ENCODE data around the gene CYP4B1.
"Not testable (repeated sequence)": the region's sequence is repeated elsewhere in the genome, so short reads cannot be mapped to it uniquely, and the experiment has no call there.

The CYP4B1 gene

GRCh38 chr1:46764402-46764801, 34.4 kb upstream of the CYP4B1 start:
- H3K27me3 ChIP-seq (ENCODE audit: control insufficient read depth in 2 of 2, insufficient read depth in 2 of 2, low read length in 2 of 2), result no peaks in the 10 kb centered on the region
- no peak overlapping the region for H3K9ac ChIP-seq (ENCODE audit: low read depth in 1 of 2, low read length in 2 of 2)
- H3K36me3 ChIP-seq (ENCODE audit: control insufficient read depth in 2 of 2, insufficient read depth in 2 of 2, low read length in 2 of 2), result no peaks in the 10 kb centered on the region
- H3K4me1 ChIP-seq (ENCODE audit: control insufficient read depth in 2 of 2, insufficient read depth in 2 of 2, low read length in 2 of 2), result no peaks in the 10 kb centered on the region
- H3K27ac ChIP-seq (ENCODE audit: low read depth in 2 of 2, low read length in 2 of 2), result no peak overlapping the region
- H3K9me3 ChIP-seq (ENCODE audit: control insufficient read depth in 2 of 2, low read length in 2 of 2), result peaks cover 4 to 6% of the 10 kb centered on the region in 2 donors
- no peak overlapping the region for H3K4me3 ChIP-seq (ENCODE audit: low read length in 2 of 2)

- H3K27ac ChIP-seq (ENCODE audit: low read depth in 2 of 2, low read length in 2 of 2), result no peak overlapping the region
- peaks cover 15 to 18% of the 10 kb centered on the region in 2 donors for H3K9me3 ChIP-seq (ENCODE audit: control insufficient read depth in 2 of 2, low read length in 2 of 2)
- H3K27me3 ChIP-seq (ENCODE audit: control insufficient read depth in 2 of 2, insufficient read depth in 2 of 2, low read length in 2 of 2), result no peaks in the 10 kb centered on the region
- H3K4me3 ChIP-seq (ENCODE audit: low read length in 2 of 2), result no peak overlapping the region
- H3K36me3 ChIP-seq (ENCODE audit: control insufficient read depth in 2 of 2, insufficient read depth in 2 of 2, low read length in 2 of 2), result no peaks in the 10 kb centered on the region
- no peak overlapping the region for H3K9ac ChIP-seq (ENCODE audit: low read depth in 1 of 2, low read length in 2 of 2)
- H3K4me1 ChIP-seq (ENCODE audit: control insufficient read depth in 2 of 2, insufficient read depth in 2 of 2, low read length in 2 of 2), result no peaks in the 10 kb centered on the region
Measured at GRCh38 chr1:46767649-46768282, 31.1 kb upstream of the CYP4B1 start.

GRCh38 chr1:46768445-46768844, 30.4 kb upstream of the CYP4B1 start:
- H3K27me3 ChIP-seq (ENCODE audit: control insufficient read depth in 2 of 2, insufficient read depth in 2 of 2, low read length in 2 of 2), result no peaks in the 10 kb centered on the region
- H3K9me3 ChIP-seq (ENCODE audit: control insufficient read depth in 2 of 2, low read length in 2 of 2), result peaks cover 15 to 18% of the 10 kb centered on the region in 2 donors
- H3K9ac ChIP-seq (ENCODE audit: low read depth in 1 of 2, low read length in 2 of 2), result no peak overlapping the region
- H3K4me3 ChIP-seq (ENCODE audit: low read length in 2 of 2), result no peak overlapping the region
- no peaks in the 10 kb centered on the region for H3K4me1 ChIP-seq (ENCODE audit: control insufficient read depth in 2 of 2, insufficient read depth in 2 of 2, low read length in 2 of 2)
- H3K36me3 ChIP-seq (ENCODE audit: control insufficient read depth in 2 of 2, insufficient read depth in 2 of 2, low read length in 2 of 2), result no peaks in the 10 kb centered on the region
- no peak overlapping the region for H3K27ac ChIP-seq (ENCODE audit: low read depth in 2 of 2, low read length in 2 of 2)

- Histone ChIP-seq H3K27me3 (ENCODE audit: control insufficient read depth in 2 of 2, insufficient read depth in 2 of 2, low read length in 2 of 2) (no peaks in the 10 kb centered on the region), H3K9ac (ENCODE audit: low read depth in 1 of 2, low read length in 2 of 2) (no peak overlapping the region), H3K4me1 (ENCODE audit: control insufficient read depth in 2 of 2, insufficient read depth in 2 of 2, low read length in 2 of 2) (no peaks in the 10 kb centered on the region), H3K4me3 (ENCODE audit: low read length in 2 of 2) (no peak overlapping the region), H3K9me3 (ENCODE audit: control insufficient read depth in 2 of 2, low read length in 2 of 2) (peaks cover 15 to 18% of the 10 kb centered on the region in 2 donors), H3K27ac (ENCODE audit: low read depth in 2 of 2, low read length in 2 of 2) (no peak overlapping the region), H3K36me3 (ENCODE audit: control insufficient read depth in 2 of 2, insufficient read depth in 2 of 2, low read length in 2 of 2) (no peaks in the 10 kb centered on the region)
Measured at GRCh38 chr1:46769028-46769740, 29.7 kb upstream of the CYP4B1 start.

- Histone ChIP-seq H3K9ac (ENCODE audit: low read depth in 1 of 2, low read length in 2 of 2) (no peak overlapping the region), H3K36me3 (ENCODE audit: control insufficient read depth in 2 of 2, insufficient read depth in 2 of 2, low read length in 2 of 2) (no peaks in the 10 kb centered on the region), H3K4me3 (ENCODE audit: low read length in 2 of 2) (no peak overlapping the region), H3K9me3 (ENCODE audit: control insufficient read depth in 2 of 2, low read length in 2 of 2) (peaks cover 15 to 18% of the 10 kb centered on the region in 2 donors), H3K27me3 (ENCODE audit: control insufficient read depth in 2 of 2, insufficient read depth in 2 of 2, low read length in 2 of 2) (no peaks in the 10 kb centered on the region), H3K4me1 (ENCODE audit: control insufficient read depth in 2 of 2, insufficient read depth in 2 of 2, low read length in 2 of 2) (no peaks in the 10 kb centered on the region), H3K27ac (ENCODE audit: low read depth in 2 of 2, low read length in 2 of 2) (no peak overlapping the region)
Measured at GRCh38 chr1:46770541-46770940, 28.3 kb upstream of the CYP4B1 start.

GRCh38 chr1:46772571-46772970, 26.3 kb upstream of the CYP4B1 start:
- Histone ChIP-seq H3K9ac (ENCODE audit: low read depth in 1 of 2, low read length in 2 of 2) (no peak overlapping the region), H3K4me1 (ENCODE audit: control insufficient read depth in 2 of 2, insufficient read depth in 2 of 2, low read length in 2 of 2) (no peaks in the 10 kb centered on the region), H3K27me3 (ENCODE audit: control insufficient read depth in 2 of 2, insufficient read depth in 2 of 2, low read length in 2 of 2) (no peaks in the 10 kb centered on the region), H3K4me3 (ENCODE audit: low read length in 2 of 2) (no peak overlapping the region), H3K27ac (ENCODE audit: low read depth in 2 of 2, low read length in 2 of 2) (no peak overlapping the region), H3K9me3 (ENCODE audit: control insufficient read depth in 2 of 2, low read length in 2 of 2) (peaks cover 15 to 18% of the 10 kb centered on the region in 2 donors), H3K36me3 (ENCODE audit: control insufficient read depth in 2 of 2, insufficient read depth in 2 of 2, low read length in 2 of 2) (no peaks in the 10 kb centered on the region)

GRCh38 chr1:46774297-46774696, 24.5 kb upstream of the CYP4B1 start:
- Histone ChIP-seq H3K4me1 (ENCODE audit: control insufficient read depth in 2 of 2, insufficient read depth in 2 of 2, low read length in 2 of 2) (no peaks in the 10 kb centered on the region), H3K27ac (ENCODE audit: low read depth in 2 of 2, low read length in 2 of 2) (no peak overlapping the region), H3K9ac (ENCODE audit: low read depth in 1 of 2, low read length in 2 of 2) (no peak overlapping the region), H3K4me3 (ENCODE audit: low read length in 2 of 2) (no peak overlapping the region), H3K36me3 (ENCODE audit: control insufficient read depth in 2 of 2, insufficient read depth in 2 of 2, low read length in 2 of 2) (no peaks in the 10 kb centered on the region), H3K27me3 (ENCODE audit: control insufficient read depth in 2 of 2, insufficient read depth in 2 of 2, low read length in 2 of 2) (no peaks in the 10 kb centered on the region), H3K9me3 (ENCODE audit: control insufficient read depth in 2 of 2, low read length in 2 of 2) (peaks cover 10 to 14% of the 10 kb centered on the region in 2 donors)

- H3K27me3 ChIP-seq (ENCODE audit: control insufficient read depth in 2 of 2, insufficient read depth in 2 of 2, low read length in 2 of 2); H3K27ac ChIP-seq (ENCODE audit: low read depth in 2 of 2, low read length in 2 of 2); H3K4me3 ChIP-seq (ENCODE audit: low read length in 2 of 2); H3K9me3 ChIP-seq (ENCODE audit: control insufficient read depth in 2 of 2, low read length in 2 of 2); H3K36me3 ChIP-seq (ENCODE audit: control insufficient read depth in 2 of 2, insufficient read depth in 2 of 2, low read length in 2 of 2); H3K4me1 ChIP-seq (ENCODE audit: control insufficient read depth in 2 of 2, insufficient read depth in 2 of 2, low read length in 2 of 2); H3K9ac ChIP-seq (ENCODE audit: low read depth in 1 of 2, low read length in 2 of 2): not testable (repeated sequence)
Measured at GRCh38 chr1:46778456-46778855, 20.4 kb upstream of the CYP4B1 start.

GRCh38 chr1:46784666-46785065, 14.2 kb upstream of the CYP4B1 start:
- Histone ChIP-seq H3K4me1 (ENCODE audit: control insufficient read depth in 2 of 2, insufficient read depth in 2 of 2, low read length in 2 of 2) (peaks cover 0 to 4% of the 10 kb centered on the region in 2 donors), H3K9ac (ENCODE audit: low read depth in 1 of 2, low read length in 2 of 2) (no peak overlapping the region), H3K36me3 (ENCODE audit: control insufficient read depth in 2 of 2, insufficient read depth in 2 of 2, low read length in 2 of 2) (no peaks in the 10 kb centered on the region), H3K4me3 (ENCODE audit: low read length in 2 of 2) (no peak overlapping the region), H3K27ac (ENCODE audit: low read depth in 2 of 2, low read length in 2 of 2) (no peak overlapping the region), H3K27me3 (ENCODE audit: control insufficient read depth in 2 of 2, insufficient read depth in 2 of 2, low read length in 2 of 2) (no peaks in the 10 kb centered on the region), H3K9me3 (ENCODE audit: control insufficient read depth in 2 of 2, low read length in 2 of 2) (no peaks in the 10 kb centered on the region)

GRCh38 chr1:46788634-46789033, 10.2 kb upstream of the CYP4B1 start:
- H3K27me3 ChIP-seq (ENCODE audit: control insufficient read depth in 2 of 2, insufficient read depth in 2 of 2, low read length in 2 of 2); H3K4me1 ChIP-seq (ENCODE audit: control insufficient read depth in 2 of 2, insufficient read depth in 2 of 2, low read length in 2 of 2); H3K27ac ChIP-seq (ENCODE audit: low read depth in 2 of 2, low read length in 2 of 2); H3K4me3 ChIP-seq (ENCODE audit: low read length in 2 of 2); H3K9ac ChIP-seq (ENCODE audit: low read depth in 1 of 2, low read length in 2 of 2); H3K9me3 ChIP-seq (ENCODE audit: control insufficient read depth in 2 of 2, low read length in 2 of 2); H3K36me3 ChIP-seq (ENCODE audit: control insufficient read depth in 2 of 2, insufficient read depth in 2 of 2, low read length in 2 of 2): not testable (repeated sequence)

Measured in mucosa of rectum (tissue), 2 donors.